ENCODE results near the gene ASMT. TPM values are rescaled to one million over a fixed set of nuclear protein-coding genes. Genes with fewer than 3 reads are reported as not detected.

The ASMT gene
- total and polyA plus RNA-seq, 2 of the 4 experiments (the other 2 are of a cell fraction): not detected

- DNase-seq: no peak
- H3K27me3 ChIP-seq (ENCODE audit: control insufficient read depth, insufficient read depth, low read length): no peaks in the 10 kb centered on the region
- no peak overlapping the region for H3K18ac ChIP-seq (ENCODE audit: low read depth, low read length)
- no peak overlapping the region for H3K23ac ChIP-seq (ENCODE audit: low read depth, low read length)
- no peaks in the 10 kb centered on the region for H3K4me1 ChIP-seq (ENCODE audit: control insufficient read depth, insufficient read depth, low read length)
- no peak overlapping the region for H3K56ac ChIP-seq (ENCODE audit: extremely low read depth, insufficient read depth, low read length)
- CTCF ChIA-PET: no interaction called here
- no peak for ATAC-seq (ENCODE audit: low read depth)
- no peak overlapping the region for H2AFZ ChIP-seq (replicated peaks; ENCODE audit: low read length, poor library complexity)
- H3K36me3 ChIP-seq (ENCODE audit: control insufficient read depth, insufficient read depth, low read length): no peaks in the 10 kb centered on the region
- no peak overlapping the region for H3K27ac ChIP-seq (ENCODE audit: insufficient read depth, low read length)
- no peak overlapping the region for H4K91ac ChIP-seq (ENCODE audit: insufficient read depth, low read depth, low read length)
- in situ Hi-C loops (cut with MboI; ENCODE audit: low sequenced_read_pairs) (loop anchor here (25.0 kb wide), 1 partner anchor 116 kb away; the partner anchor contains the start of gene ASMTL), dilution Hi-C loops (cut with HindIII; ENCODE audit: low sequenced_read_pairs, unreplicated experiment) (no loop called here), intact Hi-C loops (cut with micrococcal nuclease) (no loop called here)
- H3K4me2 ChIP-seq (ENCODE audit: low read depth, low read length): no peak overlapping the region
- no peak overlapping the region for H3K9ac ChIP-seq (ENCODE audit: low read depth, low read length)
- no peak overlapping the region for H2BK5ac ChIP-seq (ENCODE audit: low read depth, low read length, poor library complexity, severe bottlenecking)
- 23% methylated on average over 1 of the region's 2 CpGs; no CpG with 5 or more reads in 1 of the 2 experiments for WGBS, 2 experiments (ENCODE audit: extremely low coverage in 2 of 2, insufficient read length in 1 of 2)
- H3K14ac ChIP-seq (replicated peaks; ENCODE audit: low read depth, low read length): no peak overlapping the region
- H3K4ac ChIP-seq (ENCODE audit: low read depth, low read length): no peak overlapping the region
- no peak overlapping the region for H3K4me3 ChIP-seq (ENCODE audit: insufficient read depth, low read depth, low read length)
- H4K5ac ChIP-seq (ENCODE audit: low read depth, low read length): no peak overlapping the region
- H2AK9ac ChIP-seq (replicated peaks; ENCODE audit: low read depth, low read length, poor library complexity): no peak overlapping the region
- H2AK5ac ChIP-seq (ENCODE audit: low read depth, low read length): no peak overlapping the region
- POLR2A ChIA-PET (ENCODE audit: unreplicated experiment): no interaction called here
- no TSS peak for BruUV-seq (replicated peaks)
- H3K9me3 ChIP-seq (ENCODE audit: control insufficient read depth, insufficient read depth, low read length): no peaks in the 10 kb centered on the region; the same call in 1 of the 2 replicates
- TF ChIP-seq BHLHE40 (IDR thresholded peaks at IDR 0.05; ENCODE audit: low read depth, low read length) (no peak), RCOR1 (IDR thresholded peaks at IDR 0.05; ENCODE audit: insufficient replicate concordance, low read length) (no peak), MAZ (IDR thresholded peaks at IDR 0.05; ENCODE audit: borderline replicate concordance, low read depth, low read length) (no peak), CEBPB (IDR thresholded peaks at IDR 0.05; ENCODE audit: low read depth, low read length) (no peak), SMC3 (IDR thresholded peaks at IDR 0.05; ENCODE audit: low read depth, low read length) (no peak), CTCF (conservative IDR thresholded peaks at IDR 0.05; ENCODE audit: low read depth, low read length) (no peak), RAD21 (IDR thresholded peaks at IDR 0.05; ENCODE audit: low read length) (no peak), ELK1 (IDR thresholded peaks at IDR 0.05; ENCODE audit: borderline replicate concordance, low read depth, low read length) (no peak), POLR2A (IDR thresholded peaks at IDR 0.05; ENCODE audit: low read depth, low read length) (no peak), NFE2L2 (IDR thresholded peaks at IDR 0.05; ENCODE audit: low read depth, low read length) (no peak), FOS (IDR thresholded peaks at IDR 0.05; ENCODE audit: low read depth, low read length) (no peak), CHD1 (IDR thresholded peaks at IDR 0.05; ENCODE audit: low read depth, low read length) (no peak), MXI1 (IDR thresholded peaks at IDR 0.05; ENCODE audit: borderline replicate concordance, low read depth, low read length) (no peak)
- H2BK15ac ChIP-seq (ENCODE audit: low read depth, low read length): no peak overlapping the region
- H3K79me1 ChIP-seq (ENCODE audit: low read depth in 1 of 2, low read length in 2 of 2): no peaks in the 10 kb centered on the region
- H4K20me1 ChIP-seq (ENCODE audit: insufficient read depth, low read length): no peaks in the 10 kb centered on the region
- H4K8ac ChIP-seq (ENCODE audit: low read depth in 2 of 2, low read length in 2 of 2): no peak overlapping the region
- H2BK20ac ChIP-seq (ENCODE audit: low read depth, low read length): no peak overlapping the region
- no peak overlapping the region for H2BK120ac ChIP-seq (ENCODE audit: low read depth, low read length)
- no peaks in the 10 kb centered on the region for H3K9me1 ChIP-seq (ENCODE audit: insufficient read depth, low read length)
These were observed 37.0 kb upstream of the ASMT start for GRCh38 chrX:1577845-1578244.

All from IMR-90 (cell line).